Cardiac fibroblast (primary cell): ENCODE results near the gene ZWILCH.

Experiments used
- DNase-seq, 2 donors: peaks; one replicate each; pipeline versions ENCODE4 v3.0.0 to v3.0.0-alpha.2; 2010; ENCODE audit warnings: low read depth in 2 of 2
- H3K4me3 ChIP-seq, 2 donors: replicated peaks in 1 of 2; 1 replicate in 1 of 2; 2 replicates in 1 of 2; pipeline ENCODE4 v1.5.1; 2011; ENCODE audit warnings: low read depth in 2 of 2, low read length in 2 of 2, mild to moderate bottlenecking in 2 of 2, moderate library complexity in 1 of 2
- CTCF ChIP-seq: IDR thresholded peaks from one replicate; pipeline ENCODE4 v1.5.1; 2011; ENCODE audit warnings: low read depth, mild to moderate bottlenecking, low read length, inconsistent platforms

The ZWILCH gene

GRCh38 chr15:66502491-66502890 lies 2.6 kb upstream of the ZWILCH start:
- no peak for DNase-seq
- no peak for TF ChIP-seq CTCF
- peak overlapping the region; percentile 75 to 96 for H3K4me3 ChIP-seq

GRCh38 chr15:66503041-66503648 lies 2.0 kb upstream of the ZWILCH start:
- DNase-seq = peak in 1 of 2 donors; percentile 57
- peak overlapping the region; percentile 75 to 96 for H3K4me3 ChIP-seq

GRCh38 chr15:66503780-66504562 lies 1.2 kb upstream of the ZWILCH start:
- peak overlapping the region; percentile 75 to 96 for H3K4me3 ChIP-seq
- no peak for DNase-seq

GRCh38 chr15:66505430-66505811 lies 295 bp downstream of the ZWILCH start:
- DNase-seq = peak in 1 of 2 donors; percentile 65
- peak overlapping the region; percentile 75 to 96 for H3K4me3 ChIP-seq
- no peak for TF ChIP-seq CTCF

More at GRCh38 chr15:66503780-66504562, 1.2 kb upstream of the ZWILCH start:
- TF ChIP-seq CTCF = no peak

GRCh38 chr15:66505818-66506217 lies 692 bp downstream of the ZWILCH start:
- TF ChIP-seq CTCF = no peak
- H3K4me3 ChIP-seq = peak overlapping the region; percentile 75 to 96
- no peak for DNase-seq

GRCh38 chr15:66508293-66508883 lies 3.3 kb downstream of the ZWILCH start:
- no peak for TF ChIP-seq CTCF
- H3K4me3 ChIP-seq = no peak overlapping the region
- DNase-seq = no peak

GRCh38 chr15:66514586-66514985 lies 9.5 kb downstream of the ZWILCH start:
- no peak overlapping the region for H3K4me3 ChIP-seq
- no peak for DNase-seq
- no peak for TF ChIP-seq CTCF
